GM12878 (cell line): ENCODE measurements around the gene NOL8. TPM values are rescaled to one million over a fixed set of nuclear protein-coding genes. Genes with fewer than 3 reads are reported as not detected.

ENCODE experiments used
- ATAC-seq: fragments of 200-7000 bp; cut with Tn5 transposase; 3 replicates; pipeline ENCODE4 v1.9.1; 2020; ENCODE audit warnings: mild to moderate bottlenecking, moderate library complexity
- BruUV-seq: library from RNA; stranded (reverse); fragments of 400-500 nt; replicated peaks from 2 replicates; lab custom pipeline; 2021; lab: Mats Ljungman, UMichigan
- CTCF ChIA-PET: fragments of 300-600 bp; sonication (Branson Sonifier 250); formaldehyde crosslinking; extraction: SDS; loops from one replicate; lab custom pipeline; 2021; ENCODE audit warnings: inconsistent platforms; lab: Yijun Ruan, JAX
- POLR2A ChIA-PET: fragments of 350-600 bp; formaldehyde crosslinking; extraction: SDS; loops from one replicate; lab custom pipeline; 2021; ENCODE audit warnings: inconsistent platforms; lab: Charles Lee
- RAD21 ChIA-PET: fragments of 300-600 bp; sonication (Branson Sonifier 250); formaldehyde crosslinking; loops from one replicate; lab custom pipeline; 2023; ENCODE audit warnings: antibody characterized with exemption; ENCODE audit not compliant: unreplicated experiment; lab: Charles Lee
- SMC1A ChIA-PET: fragments of 300-600 bp; sonication (Branson Sonifier 250); formaldehyde crosslinking; loops from one replicate; lab custom pipeline; 2023; ENCODE audit not compliant: unreplicated experiment, uncharacterized antibody; lab: Charles Lee
- DNase-seq: peaks from one replicate; pipeline ENCODE4 v3.0.0-alpha.2; 2011; ENCODE audit warnings: low read depth, low spot score
- FAIRE-seq: peaks from 3 replicates; lab custom pipeline; 2011; peaks lifted over from hg19 to GRCh38; lab: Jason Lieb, UNC
- H2AFZ ChIP-seq: 2 replicates; pipeline ENCODE4 v1.6.0; 2011; ENCODE audit warnings: low read depth, low read length, control low read depth; ENCODE audit not compliant: control insufficient read depth
- H3K27ac ChIP-seq: 2 replicates; pipeline ENCODE4 v1.5.1; 2011; ENCODE audit warnings: control low read depth; ENCODE audit not compliant: control insufficient read depth, insufficient read depth
- H3K27me3 ChIP-seq, 2 experiments: replicated peaks in 1 of 2; 2 replicates each; pipeline versions ENCODE4 v1.6.0 to v1.6.1; 2011; ENCODE audit warnings: low read length in 1 of 2; ENCODE audit not compliant: control insufficient read depth in 2 of 2, insufficient read depth in 2 of 2
- H3K36me3 ChIP-seq, 2 experiments: 2 replicates each; pipeline ENCODE4 v1.5.1; 2011; ENCODE audit warnings: low read length in 1 of 2; ENCODE audit not compliant: control insufficient read depth in 2 of 2, insufficient read depth in 2 of 2
- H3K4me1 ChIP-seq: 2 replicates; pipeline ENCODE4 v1.6.1; 2011; ENCODE audit warnings: mild to moderate bottlenecking, low read length, moderate library complexity, mixed read lengths; ENCODE audit not compliant: control insufficient read depth, insufficient read depth
- H3K4me2 ChIP-seq: 2 replicates; pipeline ENCODE4 v1.6.0; 2011; ENCODE audit warnings: control low read depth; ENCODE audit not compliant: control insufficient read depth, insufficient read depth
- H3K4me3 ChIP-seq: fragments of 200-600 bp; sonication (generic); 2 replicates; pipeline ENCODE4 v1.5.1; 2016
- H3K79me2 ChIP-seq: 2 replicates; pipeline ENCODE4 v1.6.0; 2011; ENCODE audit warnings: low read length; ENCODE audit not compliant: control insufficient read depth, insufficient read depth
- H3K9ac ChIP-seq: 2 replicates; pipeline ENCODE4 v1.8.0; 2011; ENCODE audit warnings: low read length, control low read depth, mixed read lengths; ENCODE audit not compliant: control insufficient read depth, insufficient read depth
- H3K9me3 ChIP-seq: replicated peaks from 3 replicates; pipeline ENCODE4 v1.5.1; 2011; ENCODE audit warnings: mild to moderate bottlenecking, low read length; ENCODE audit not compliant: control insufficient read depth, insufficient read depth
- H4K20me1 ChIP-seq: 2 replicates; pipeline ENCODE4 v1.6.0; 2011; ENCODE audit not compliant: control insufficient read depth, insufficient read depth
- ATF7 ChIP-seq: fragments of 450-650 bp; IDR thresholded peaks from 2 replicates; pipeline ENCODE4 v1.6.1; 2016; ENCODE audit warnings: low read depth, mild to moderate bottlenecking
- BACH1 ChIP-seq: fragments of 450-650 bp; IDR thresholded peaks from 2 replicates; pipeline ENCODE4 v1.6.1; 2017; ENCODE audit warnings: mild to moderate bottlenecking, borderline replicate concordance
- CREM ChIP-seq: IDR thresholded peaks from 2 replicates; pipeline ENCODE4 v1.6.1; 2014; ENCODE audit warnings: antibody characterized with exemption, low read depth
- EED ChIP-seq: sonication (generic); IDR thresholded peaks from 2 replicates; pipeline ENCODE4 v1.6.1; 2016; ENCODE audit warnings: antibody characterized with exemption, low read depth
- HDAC6 ChIP-seq: fragments of 200-600 bp; sonication (generic); IDR thresholded peaks from one replicate; pipeline ENCODE4 v1.8.0; 2017; ENCODE audit warnings: antibody characterized with exemption; ENCODE audit not compliant: unreplicated experiment
- IKZF1 ChIP-seq: fragments of 450-650 bp; conservative IDR thresholded peaks from 2 replicates; pipeline ENCODE4 v1.6.1; 2017; ENCODE audit warnings: antibody characterized with exemption, mild to moderate bottlenecking
- LARP7 ChIP-seq: fragments of 450-650 bp; IDR thresholded peaks from 2 replicates; pipeline ENCODE4 v1.6.1; 2017; ENCODE audit warnings: mild to moderate bottlenecking
- MYB ChIP-seq: fragments of 150-350 bp; IDR thresholded peaks from 2 replicates; pipeline ENCODE4 v1.6.1; 2014; ENCODE audit warnings: mild to moderate bottlenecking, low read depth, low read length, borderline replicate concordance
- NBN ChIP-seq: fragments of 450-650 bp; IDR thresholded peaks from 2 replicates; pipeline ENCODE4 v1.6.1; 2016
- RAD21 ChIP-seq: IDR thresholded peaks from 2 replicates; pipeline ENCODE4 v1.6.1; 2011; ENCODE audit warnings: mild to moderate bottlenecking, low read depth, low read length, moderate library complexity; ENCODE audit not compliant: insufficient read depth
- SP1 ChIP-seq: IDR thresholded peaks from one replicate; pipeline ENCODE4 v1.6.1; 2011; ENCODE audit warnings: low read depth, low read length
- TCF3 ChIP-seq: IDR thresholded peaks from 2 replicates; pipeline ENCODE4 v1.6.1; 2012; ENCODE audit warnings: low read depth, mild to moderate bottlenecking, low read length, borderline replicate concordance; ENCODE audit not compliant: insufficient read depth
- YY1 ChIP-seq: IDR thresholded peaks from 2 replicates; pipeline ENCODE4 v1.6.1; 2011; ENCODE audit warnings: low read depth, mild to moderate bottlenecking, low read length
- WGBS: methylation state at CpG from one replicate; pipeline ENCODE4 v1.1.6; 2016; ENCODE audit warnings: low lambda C conversion rate; ENCODE audit not compliant: insufficient replicate concordance, insufficient coverage; ENCODE audit errors: missing lambda C conversion rate; 5-methylcytosine and 5-hydroxymethylcytosine counted together
- in situ Hi-C: fragments of 300-500 bp; cut with MboI; formaldehyde crosslinking; loops from 9 replicates; pipeline ENCODE4 v1.14.3; 2018; ENCODE audit warnings: mixed read lengths
- intact Hi-C: fragments of 100-400 bp; cut with micrococcal nuclease; formaldehyde crosslinking; loops from one replicate; pipeline ENCODE4 v1.14.2; 2022; ENCODE audit not compliant: unreplicated experiment
- polyA plus RNA-seq, 11 experiments: library from polyadenylated mRNA; depleted of rRNA in 4 of 11; unstranded in 6 of 11; stranded (reverse) in 5 of 11; fragments of >200 nt; fragmentation: Nextera tagmentation in 4 of 11; fragmentation: Illumina TruSeq in 1 of 11; extraction: Ambion mirVana in 4 of 11; extraction: Trizol in 1 of 11; gene quantifications; 1 replicate in 1 of 11; 2 replicates in 10 of 11; pipeline versions ENCODE4 v1.2.1 to v1.2.3, GENCODE V29; 2011 to 2016; ENCODE audit warnings: inconsistent platforms in 2 of 11, missing spikeins in 2 of 11, low read depth in 1 of 11
- total RNA-seq, 4 experiments: library from RNA; depleted of rRNA in 3 of 4; stranded (reverse); fragments of >200 nt in 3 of 4; fragmentation: Illumina TruSeq in 1 of 4; extraction: Trizol in 1 of 4; gene quantifications; 2 replicates each; pipeline versions ENCODE4 v1.2.1 to v1.2.3, GENCODE V29; 2013 to 2021
- TF ChIP-seq, protein P1 (sequence below): fragments of 150-350 bp; IDR thresholded peaks from 2 replicates; pipeline ENCODE4 v1.6.1; 2016; ENCODE audit warnings: low read depth, low read length

The NOL8 gene
- total and polyA plus RNA-seq, 10 of the 15 experiments (the other 5 are each of a cell fraction or from before 2014, with no cell fraction given), result 33.6 to 58.6 (median 49.2) TPM

DNA sequence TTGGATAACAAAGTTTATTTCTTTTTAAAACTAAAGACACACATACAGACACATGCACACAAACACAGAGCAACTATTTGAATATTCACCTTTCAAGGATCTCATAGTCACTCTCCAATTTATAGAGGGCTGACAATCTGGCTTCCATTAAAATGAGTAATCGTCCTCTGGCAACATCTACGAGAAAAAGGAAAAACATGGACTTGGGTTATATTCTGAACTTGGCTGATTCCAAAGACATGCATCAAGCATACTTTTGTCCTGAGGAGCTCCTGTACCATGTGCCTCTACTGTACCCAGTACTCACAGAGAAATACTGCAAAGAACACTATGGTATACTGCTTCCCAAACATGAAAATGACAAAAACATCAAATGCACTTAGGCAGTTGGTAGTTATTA lies 47.0 kb downstream of the NOL8 start:
- Histone ChIP-seq H3K4me1 (no peaks in the 10 kb centered on the region), H3K36me3 (peaks cover 19 to 41% of the 10 kb centered on the region in 2 experiments), H3K9me3 (no peaks in the 10 kb centered on the region), H2AFZ (no peak overlapping the region), H3K4me2 (no peak overlapping the region), H3K27me3 (no peaks in the 10 kb centered on the region)
- DNase-seq, result no peak
- no TSS peak for BruUV-seq
- SMC1A ChIA-PET, result interaction anchor here (0.7 to 1.6 kb wide), 6 partner anchors 9 to 48 kb away, joined by 3 to 4 read pairs (median 4); partner anchors contain the start of gene CENPP
- no peak for TF ChIP-seq NBN
- TF ChIP-seq MYB, result no peak
- TF ChIP-seq YY1, result no peak
- TF ChIP-seq, all 136 proteins: peak for 0
- no peak for FAIRE-seq
- ChIA-PET POLR2A (interaction anchor here (1.4 kb wide), 1 partner anchor 15 kb away, joined by 3 read pairs; no protein-coding TSS in a partner anchor), CTCF (interaction anchor here (0.7 to 2.0 kb wide), 5 partner anchors 13 to 356 kb away, joined by 3 to 6 read pairs (median 4); no protein-coding TSS in a partner anchor), RAD21 (no interaction called here)
- no peak overlapping the region for H3K27ac ChIP-seq
- intact Hi-C loops, result no loop called here
- ATAC-seq, result no peak
- H3K4me3 ChIP-seq, result no peak overlapping the region
- no peaks in the 10 kb centered on the region; the same call in 1 of the 2 replicates for H3K79me2 ChIP-seq
- in situ Hi-C loops, result no loop called here
- no peak overlapping the region for H3K9ac ChIP-seq
- 97% methylated on average over 2 of the region's 2 CpGs for WGBS
- H4K20me1 ChIP-seq, result no peaks in the 10 kb centered on the region

DNA sequence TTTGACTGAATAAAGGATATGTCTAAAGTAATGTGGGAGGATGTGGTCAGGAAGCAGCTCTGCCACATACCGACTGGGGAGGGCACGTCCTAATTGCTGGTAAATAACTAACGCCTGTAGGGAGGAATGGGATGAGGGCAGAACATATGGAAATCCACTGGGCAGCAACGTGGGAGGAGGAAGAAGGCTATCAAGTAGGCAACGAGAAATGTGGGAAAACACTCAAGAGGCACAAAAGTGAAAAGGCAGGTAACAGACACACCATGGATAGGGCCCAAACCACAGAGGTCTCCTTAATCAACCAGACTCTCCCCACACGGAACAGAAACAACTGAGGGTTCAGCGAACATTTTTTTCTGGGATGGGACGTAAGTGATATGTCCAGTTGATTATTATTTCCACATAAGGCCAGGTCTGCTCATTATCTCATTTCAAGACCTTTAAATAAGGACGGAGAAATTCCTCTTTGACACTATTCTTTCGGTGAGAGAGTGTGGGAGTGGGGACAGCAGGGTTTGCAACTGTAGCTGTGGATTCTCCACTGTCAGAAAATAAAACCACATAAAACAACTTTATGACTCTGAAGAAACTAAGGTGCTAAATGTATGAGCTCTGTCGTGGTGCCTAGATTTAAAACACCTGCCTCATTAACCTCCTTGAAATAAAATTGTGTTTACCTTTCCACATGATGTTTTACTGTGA lies 48.7 kb downstream of the NOL8 start:
- RAD21 ChIA-PET, result no interaction called here
- FAIRE-seq, result no peak
- no peak overlapping the region for H2AFZ ChIP-seq
- TF ChIP-seq EED, result no peak
- no peak for TF ChIP-seq CREM
- no peak for TF ChIP-seq HDAC6
- TF ChIP-seq SP1, result no peak
- no peak for TF ChIP-seq TCF3
- TF ChIP-seq RAD21, result no peak
- TF ChIP-seq LARP7, result no peak
- TF ChIP-seq BACH1, result no peak
- TF ChIP-seq, protein P1, sequence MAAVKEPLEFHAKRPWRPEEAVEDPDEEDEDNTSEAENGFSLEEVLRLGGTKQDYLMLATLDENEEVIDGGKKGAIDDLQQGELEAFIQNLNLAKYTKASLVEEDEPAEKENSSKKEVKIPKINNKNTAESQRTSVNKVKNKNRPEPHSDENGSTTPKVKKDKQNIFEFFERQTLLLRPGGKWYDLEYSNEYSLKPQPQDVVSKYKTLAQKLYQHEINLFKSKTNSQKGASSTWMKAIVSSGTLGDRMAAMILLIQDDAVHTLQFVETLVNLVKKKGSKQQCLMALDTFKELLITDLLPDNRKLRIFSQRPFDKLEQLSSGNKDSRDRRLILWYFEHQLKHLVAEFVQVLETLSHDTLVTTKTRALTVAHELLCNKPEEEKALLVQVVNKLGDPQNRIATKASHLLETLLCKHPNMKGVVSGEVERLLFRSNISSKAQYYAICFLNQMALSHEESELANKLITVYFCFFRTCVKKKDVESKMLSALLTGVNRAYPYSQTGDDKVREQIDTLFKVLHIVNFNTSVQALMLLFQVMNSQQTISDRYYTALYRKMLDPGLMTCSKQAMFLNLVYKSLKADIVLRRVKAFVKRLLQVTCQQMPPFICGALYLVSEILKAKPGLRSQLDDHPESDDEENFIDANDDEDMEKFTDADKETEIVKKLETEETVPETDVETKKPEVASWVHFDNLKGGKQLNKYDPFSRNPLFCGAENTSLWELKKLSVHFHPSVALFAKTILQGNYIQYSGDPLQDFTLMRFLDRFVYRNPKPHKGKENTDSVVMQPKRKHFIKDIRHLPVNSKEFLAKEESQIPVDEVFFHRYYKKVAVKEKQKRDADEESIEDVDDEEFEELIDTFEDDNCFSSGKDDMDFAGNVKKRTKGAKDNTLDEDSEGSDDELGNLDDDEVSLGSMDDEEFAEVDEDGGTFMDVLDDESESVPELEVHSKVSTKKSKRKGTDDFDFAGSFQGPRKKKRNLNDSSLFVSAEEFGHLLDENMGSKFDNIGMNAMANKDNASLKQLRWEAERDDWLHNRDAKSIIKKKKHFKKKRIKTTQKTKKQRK, result no peak
- no peak for TF ChIP-seq IKZF1
- TF ChIP-seq ATF7, result no peak

More for the DNA sequence above, 48.7 kb downstream of the NOL8 start:
- no peaks in the 10 kb centered on the region for H3K4me1 ChIP-seq
- WGBS, result 56% methylated on average over 11 of the region's 11 CpGs
- SMC1A ChIA-PET, result interaction anchor here (1.3 kb wide), 1 partner anchor 11 kb away, joined by 4 read pairs; no protein-coding TSS in a partner anchor
- DNase-seq (no peak), ATAC-seq (no peak)
- BruUV-seq, result no TSS peak
- intact Hi-C loops (no loop called here), in situ Hi-C loops (no loop called here)
- CTCF ChIA-PET, result no interaction called here
- no peak overlapping the region for H3K4me2 ChIP-seq
- H3K9me3 ChIP-seq, result no peaks in the 10 kb centered on the region
- H3K36me3 ChIP-seq, result peaks cover 23 to 41% of the 10 kb centered on the region in 2 experiments
- POLR2A ChIA-PET, result interaction anchor here (0.9 kb wide), 1 partner anchor 15 kb away, joined by 3 read pairs; no protein-coding TSS in a partner anchor
- no peaks in the 10 kb centered on the region for H4K20me1 ChIP-seq
- no peak overlapping the region for H3K27ac ChIP-seq
- H3K9ac ChIP-seq, result no peak overlapping the region
- no peaks in the 10 kb centered on the region for H3K79me2 ChIP-seq
- H3K4me3 ChIP-seq, result no peak overlapping the region
- H3K27me3 ChIP-seq, result no peaks in the 10 kb centered on the region
